Measurements from ENCODE around the gene INTS11. TPM values are rescaled to one million over a fixed set of nuclear protein-coding genes. Genes with fewer than 3 reads are reported as not detected.

The INTS11 gene
- total RNA-seq, 2 experiments from 2014 or later: 117 to 151 TPM

DNA sequence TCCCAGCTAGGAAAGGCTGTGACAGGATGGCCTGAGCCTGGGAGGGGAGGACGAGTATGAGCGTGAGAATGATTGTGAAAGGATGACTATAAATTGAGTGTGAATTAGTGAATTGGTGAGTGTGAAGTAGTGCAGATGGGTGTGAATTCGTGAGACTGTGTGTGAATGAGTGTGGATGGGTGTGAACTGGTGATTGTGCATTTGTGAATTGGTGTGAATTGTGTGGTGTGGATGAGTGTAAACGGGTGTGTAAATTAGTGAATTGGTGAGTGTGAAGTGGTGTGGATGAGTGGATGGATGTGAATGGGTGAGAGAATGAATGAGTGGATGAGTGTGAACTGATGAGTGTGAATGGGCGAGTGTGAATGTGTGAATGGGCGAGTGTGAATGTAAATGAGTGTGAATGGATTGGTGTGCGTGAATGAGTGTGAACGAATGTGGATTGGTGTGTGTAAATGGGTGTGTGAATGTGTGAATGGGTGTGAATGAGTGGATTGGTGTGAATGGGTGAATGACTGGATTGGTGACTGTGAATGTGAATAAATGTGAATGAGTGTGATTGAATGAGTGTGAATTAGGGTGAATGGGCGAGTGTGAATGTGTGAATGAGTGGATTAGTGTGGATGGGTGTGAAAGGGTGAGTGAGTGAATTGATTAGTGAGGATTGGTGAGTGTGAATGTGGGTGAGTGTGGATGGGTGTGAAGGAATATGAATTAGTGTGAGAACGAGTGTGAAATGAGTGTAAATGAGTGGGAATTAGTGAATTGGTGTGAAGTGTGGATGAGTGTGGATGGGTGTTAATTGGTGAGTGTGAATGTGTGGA is 41.6 kb upstream of the INTS11 start:
- no peak for ATAC-seq
- CTCF ChIA-PET: interaction anchor here (1.1 kb wide), 1 partner anchor 14 kb away, joined by 3 read pairs; no protein-coding TSS in a partner anchor
- H3K4me3 Mint-ChIP-seq: no peak overlapping the region
- no peak for DNase-seq
- no peaks in the 10 kb centered on the region for H3K9me3 Mint-ChIP-seq (ENCODE audit: low read depth)
- peaks cover 7% of the 10 kb centered on the region for H3K4me1 Mint-ChIP-seq
- no peaks in the 10 kb centered on the region for H3K27me3 Mint-ChIP-seq
- intact Hi-C loops (cut with DNase I, micrococcal nuclease): no loop called here
- H3K36me3 Mint-ChIP-seq (ENCODE audit: low read depth): no peaks in the 10 kb centered on the region
- no peak overlapping the region for H3K27ac Mint-ChIP-seq
- POLR2A ChIA-PET: no interaction called here

GRCh38 chr1:1364266-1364665 is 39.8 kb upstream of the INTS11 start:
- ATAC-seq: no peak
- no peak for DNase-seq
- H3K27ac Mint-ChIP-seq: no peak overlapping the region
- CTCF ChIA-PET: interaction anchor here (2.4 kb wide), 1 partner anchor 8 kb away, joined by 11 read pairs; no protein-coding TSS in a partner anchor
- H3K36me3 Mint-ChIP-seq (ENCODE audit: low read depth): no peaks in the 10 kb centered on the region
- intact Hi-C loops (cut with DNase I, micrococcal nuclease): no loop called here
- POLR2A ChIA-PET: no interaction called here
- H3K9me3 Mint-ChIP-seq (ENCODE audit: low read depth): no peaks in the 10 kb centered on the region
- H3K4me1 Mint-ChIP-seq: peaks cover 4% of the 10 kb centered on the region
- peaks cover 4% of the 10 kb centered on the region for H3K27me3 Mint-ChIP-seq
- no peak overlapping the region for H3K4me3 Mint-ChIP-seq

DNA sequence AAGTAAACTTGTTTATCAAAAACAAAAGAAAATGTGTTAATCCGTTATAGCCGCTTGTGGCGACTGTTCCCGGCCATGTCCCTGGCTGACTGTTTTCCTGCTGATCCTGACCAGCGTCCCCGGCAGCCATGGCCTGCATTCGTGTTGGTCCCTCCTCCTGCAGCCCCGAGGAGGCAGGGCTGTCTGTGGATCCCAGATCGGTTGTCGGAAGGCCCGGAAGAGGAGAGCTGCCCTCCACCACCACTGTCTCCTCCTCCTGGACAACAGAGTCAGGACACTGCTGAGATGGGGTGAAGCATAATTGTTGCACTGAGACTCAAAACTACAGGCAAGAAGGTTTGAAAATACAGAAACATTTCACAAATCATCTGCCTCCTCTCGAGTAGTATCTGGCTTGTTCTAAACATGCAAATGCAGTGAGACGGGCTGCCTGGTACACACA is 37.5 kb upstream of the INTS11 start:
- Mint-ChIP-seq H3K9me3 (ENCODE audit: low read depth) (no peaks in the 10 kb centered on the region), H3K27me3 (peaks cover 7% of the 10 kb centered on the region), H3K27ac (no peak overlapping the region), H3K4me3 (no peak overlapping the region), H3K36me3 (ENCODE audit: low read depth) (no peaks in the 10 kb centered on the region), H3K4me1 (peaks cover 10% of the 10 kb centered on the region)
- intact Hi-C loops (cut with DNase I, micrococcal nuclease): no loop called here
- POLR2A ChIA-PET: no interaction called here
- CTCF ChIA-PET: interaction anchor here (2.4 kb wide), 1 partner anchor 10 kb away, joined by 11 read pairs; no protein-coding TSS in a partner anchor
- ATAC-seq (no peak), DNase-seq (no peak)

DNA sequence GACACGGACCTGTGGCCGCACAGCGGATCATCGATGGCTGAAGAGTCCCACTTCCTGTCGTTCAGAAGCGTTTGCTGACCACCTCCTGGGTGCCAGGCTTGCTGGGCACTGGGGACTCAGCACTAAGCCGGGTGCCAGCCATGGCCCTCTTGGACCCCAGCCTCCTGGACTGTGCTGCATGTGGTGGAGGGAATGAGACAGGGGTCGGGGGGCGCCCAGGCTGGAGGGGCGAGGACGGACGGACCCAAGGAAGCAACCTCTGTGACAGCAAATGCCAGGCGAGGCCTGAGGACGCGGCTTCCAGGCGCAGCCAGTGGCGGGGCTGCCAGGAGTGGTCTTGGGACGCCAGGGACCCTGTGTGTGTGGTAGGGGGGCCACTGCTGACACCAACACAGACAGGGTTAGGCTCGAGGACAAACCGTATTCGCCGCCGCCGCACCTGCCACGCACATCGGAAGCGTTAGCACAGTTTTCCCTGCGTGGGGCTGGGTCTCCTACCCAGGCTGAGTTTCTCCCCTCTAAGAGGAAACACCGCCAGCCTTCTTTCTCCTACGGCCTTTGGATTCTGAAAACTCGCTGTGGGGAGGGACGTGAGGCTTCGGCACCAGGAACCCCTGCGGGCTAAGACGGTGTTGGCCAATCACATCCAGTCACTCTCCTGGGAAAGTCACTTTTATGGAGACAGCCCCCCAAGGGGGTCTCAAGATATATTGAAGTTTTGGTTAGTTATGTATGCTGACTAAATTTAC is 36.9 kb upstream of the INTS11 start:
- peaks cover 7% of the 10 kb centered on the region for H3K27me3 Mint-ChIP-seq

GRCh38 chr1:1360506-1361169 is 36.2 kb upstream of the INTS11 start:
- POLR2A ChIA-PET: no interaction called here
- Mint-ChIP-seq H3K4me3 (no peak overlapping the region), H3K4me1 (peaks cover 10% of the 10 kb centered on the region), H3K27ac (no peak overlapping the region), H3K36me3 (ENCODE audit: low read depth) (no peaks in the 10 kb centered on the region), H3K9me3 (ENCODE audit: low read depth) (no peaks in the 10 kb centered on the region), H3K27me3 (peaks cover 7% of the 10 kb centered on the region)
- CTCF ChIA-PET: no interaction called here
- intact Hi-C loops (cut with DNase I, micrococcal nuclease): no loop called here
- DNase-seq (no peak), ATAC-seq (no peak)

More for the DNA sequence above, 36.9 kb upstream of the INTS11 start:
- intact Hi-C loops (cut with DNase I, micrococcal nuclease): no loop called here
- DNase-seq (no peak), ATAC-seq (no peak)
- no peaks in the 10 kb centered on the region for H3K9me3 Mint-ChIP-seq (ENCODE audit: low read depth)
- no peak overlapping the region for H3K4me3 Mint-ChIP-seq
- H3K4me1 Mint-ChIP-seq: peaks cover 10% of the 10 kb centered on the region
- CTCF ChIA-PET: no interaction called here
- POLR2A ChIA-PET: no interaction called here
- no peak overlapping the region for H3K27ac Mint-ChIP-seq
- H3K36me3 Mint-ChIP-seq (ENCODE audit: low read depth): no peaks in the 10 kb centered on the region

DNA sequence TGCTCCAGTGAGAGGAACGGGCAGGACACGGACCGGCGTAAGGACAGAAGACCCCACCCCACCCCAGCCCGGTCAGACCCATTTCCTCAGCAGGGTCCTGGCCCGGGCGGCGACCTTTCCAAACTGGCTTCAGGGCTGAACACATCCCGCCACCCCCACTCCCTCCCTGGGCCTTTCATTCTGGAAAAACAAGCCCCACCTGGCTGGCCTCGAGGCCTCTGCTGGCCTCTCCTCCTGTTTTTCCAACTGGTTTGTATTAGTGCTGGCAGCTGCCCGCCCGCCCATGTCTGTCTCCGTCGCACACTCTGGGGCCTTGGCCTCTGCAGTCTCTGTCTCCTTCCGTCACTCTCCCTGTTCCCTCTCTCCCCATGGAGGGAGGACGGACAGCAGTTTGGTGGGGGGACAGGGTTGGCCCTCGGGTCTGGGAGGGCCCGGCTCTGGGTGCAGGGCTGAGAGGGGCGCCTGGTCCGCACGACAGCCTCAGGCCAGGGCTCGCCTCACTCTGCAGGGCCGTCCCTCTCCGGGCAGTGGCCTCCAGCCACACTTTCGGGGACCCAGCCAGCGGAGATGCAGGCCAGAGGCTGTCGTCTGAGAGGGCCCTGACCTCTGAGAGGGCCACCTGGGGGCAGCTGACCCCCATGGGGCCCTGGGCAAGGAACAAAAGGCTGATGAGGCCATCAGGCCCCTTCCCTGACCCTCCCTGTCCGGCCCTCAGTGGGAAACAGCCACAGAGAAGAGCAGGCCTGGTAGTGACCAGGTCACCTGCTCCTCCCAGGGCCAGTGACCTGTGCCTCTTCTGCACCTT is 35.4 kb upstream of the INTS11 start:
- ChIA-PET CTCF (no interaction called here), POLR2A (no interaction called here)
- ATAC-seq: no peak
- DNase-seq: no peak
- no peak overlapping the region for H3K4me3 Mint-ChIP-seq
- H3K36me3 Mint-ChIP-seq (ENCODE audit: low read depth): no peaks in the 10 kb centered on the region
- no peak overlapping the region for H3K27ac Mint-ChIP-seq
- H3K9me3 Mint-ChIP-seq (ENCODE audit: low read depth): no peaks in the 10 kb centered on the region
- intact Hi-C loops (cut with DNase I, micrococcal nuclease): no loop called here
- peaks cover 10% of the 10 kb centered on the region for H3K4me1 Mint-ChIP-seq
- H3K27me3 Mint-ChIP-seq: peaks cover 7% of the 10 kb centered on the region

DNA sequence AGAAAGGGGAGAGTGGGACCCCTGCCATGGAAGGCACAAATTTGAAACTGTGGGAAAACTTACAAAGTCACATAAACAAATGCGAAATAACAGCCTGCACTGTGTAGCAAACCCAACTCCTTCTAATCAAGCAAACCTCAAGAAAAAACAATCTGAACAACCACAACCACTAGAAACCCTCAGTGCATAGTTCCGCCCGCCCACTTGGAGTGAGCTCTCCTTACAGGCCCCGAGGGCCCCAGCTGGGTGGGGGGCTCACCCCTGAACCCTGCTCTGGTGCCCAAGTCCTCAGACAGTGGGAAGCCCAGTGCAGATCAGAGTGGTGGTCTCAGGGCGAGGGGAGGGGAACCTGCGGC is 34.8 kb upstream of the INTS11 start:
- ChIA-PET POLR2A (interaction anchor here (0.5 kb wide), 1 partner anchor 37 kb away, joined by 3 read pairs; no protein-coding TSS in a partner anchor), CTCF (interaction anchor here (0.6 kb wide), 1 partner anchor 16 kb away, joined by 3 read pairs; the partner anchor contains the start of gene AURKAIP1)
- intact Hi-C loops (cut with DNase I, micrococcal nuclease): no loop called here
- H3K27me3 Mint-ChIP-seq: peaks cover 8% of the 10 kb centered on the region
- H3K27ac Mint-ChIP-seq: no peak overlapping the region
- ATAC-seq (no peak), DNase-seq (no peak)
- H3K4me3 Mint-ChIP-seq: no peak overlapping the region
- peaks cover 10% of the 10 kb centered on the region for H3K4me1 Mint-ChIP-seq
- no peaks in the 10 kb centered on the region for H3K9me3 Mint-ChIP-seq (ENCODE audit: low read depth)
- no peaks in the 10 kb centered on the region for H3K36me3 Mint-ChIP-seq (ENCODE audit: low read depth)

- peaks cover 12% of the 10 kb centered on the region for H3K4me1 Mint-ChIP-seq
- DNase-seq: peak; percentile 59
- H3K9me3 Mint-ChIP-seq (ENCODE audit: low read depth): no peaks in the 10 kb centered on the region
- H3K27me3 Mint-ChIP-seq: peaks cover 10% of the 10 kb centered on the region
- no peak within 1 kb of the TSS for H3K4me3 Mint-ChIP-seq
- ATAC-seq: peak; percentile 48
- H3K36me3 Mint-ChIP-seq (ENCODE audit: low read depth): no peaks in the 10 kb centered on the region
- no peak within 1 kb of the TSS for H3K27ac Mint-ChIP-seq
- POLR2A ChIA-PET: interaction anchor here (0.5 kb wide), 1 partner anchor 38 kb away, joined by 3 read pairs; no protein-coding TSS in a partner anchor
- intact Hi-C loops (cut with DNase I, micrococcal nuclease): no loop called here
- CTCF ChIA-PET: interaction anchor here (0.6 kb wide), 1 partner anchor 17 kb away, joined by 3 read pairs; the partner anchor contains the start of gene AURKAIP1
Measured at GRCh38 chr1:1358433-1359271, 34.2 kb upstream of the INTS11 start, which contains the start of gene MXRA8. Gene MXRA8 (minus strand): TSS chr1:1358555. CDS start chr1:1358504, 51 bp downstream.

DNA sequence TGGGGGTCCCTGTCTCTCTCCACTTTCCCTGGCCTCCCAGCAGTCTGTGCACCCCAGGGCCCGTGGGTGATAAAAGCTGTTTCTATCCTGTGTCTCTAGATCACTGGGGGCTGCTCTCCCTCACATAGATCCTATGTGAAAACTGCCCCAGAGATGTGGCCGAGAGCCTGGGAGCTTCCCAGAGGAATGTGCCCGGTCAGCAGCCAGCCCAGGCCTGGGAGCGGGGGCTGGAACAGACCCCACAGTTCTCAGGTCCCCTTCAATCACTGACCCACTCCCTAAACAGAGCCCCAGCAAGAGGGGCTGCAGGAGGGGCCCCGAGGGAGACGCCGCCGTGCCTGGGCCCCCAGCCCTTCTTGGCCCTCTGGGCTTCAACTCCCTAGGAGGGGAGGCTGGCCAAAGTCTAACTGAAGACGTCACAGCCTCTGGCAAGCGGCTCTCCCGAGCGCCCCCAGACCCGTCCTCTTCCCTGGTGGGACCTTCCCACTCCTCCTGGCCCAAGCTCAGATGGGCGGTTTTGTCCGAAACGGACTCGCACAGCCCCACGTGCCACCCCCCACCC is 33.5 kb upstream of the INTS11 start:
- Mint-ChIP-seq H3K27me3 (peaks cover 10% of the 10 kb centered on the region), H3K4me3 (no peak overlapping the region), H3K4me1 (peaks cover 12% of the 10 kb centered on the region), H3K27ac (no peak overlapping the region), H3K36me3 (ENCODE audit: low read depth) (no peaks in the 10 kb centered on the region), H3K9me3 (ENCODE audit: low read depth) (no peaks in the 10 kb centered on the region)
- DNase-seq (no peak), ATAC-seq (no peak)
- POLR2A ChIA-PET: no interaction called here
- intact Hi-C loops (cut with DNase I, micrococcal nuclease): no loop called here
- CTCF ChIA-PET: interaction anchor here (0.6 kb wide), 1 partner anchor 431 kb away, joined by 4 read pairs; no protein-coding TSS in a partner anchor

GRCh38 chr1:1356796-1357401 is 32.4 kb upstream of the INTS11 start:
- Mint-ChIP-seq H3K27me3 (peaks cover 18% of the 10 kb centered on the region), H3K4me3 (no peak overlapping the region), H3K36me3 (ENCODE audit: low read depth) (no peaks in the 10 kb centered on the region), H3K9me3 (ENCODE audit: low read depth) (no peaks in the 10 kb centered on the region), H3K4me1 (peaks cover 15% of the 10 kb centered on the region), H3K27ac (no peak overlapping the region)
- intact Hi-C loops (cut with DNase I, micrococcal nuclease): no loop called here
- CTCF ChIA-PET: no interaction called here
- DNase-seq (no peak), ATAC-seq (no peak)
- POLR2A ChIA-PET: interaction anchor here (0.6 kb wide), 1 partner anchor 42 kb away, joined by 3 read pairs; the partner anchor contains the start of gene CCNL2

Measured in activated CD4-positive, alpha-beta T cell treated with anti-CD3 and anti-CD28 coated beads for 36 hours (primary cell).